HG03460 (cell line): ENCODE measurements around the gene ZNF141.
"Not testable (repeated sequence)": the region's sequence is repeated elsewhere in the genome, so short reads cannot be mapped to it uniquely, and the experiment has no call there.

Source experiments
- ATAC-seq: cut with Tn5 transposase; IDR thresholded peaks from one replicate; pipeline ENCODE4 v1.9.1; 2021; ENCODE audit not compliant: unreplicated experiment

ZNF141 gene

GRCh38 chr4:337143-337931 lies at the start of gene ZNF141:
Gene ZNF141, plus strand, starts transcription at chr4:337814. Its CDS starts 170 bp downstream, at chr4:337984.
- peak; percentile 91 for ATAC-seq

GRCh38 chr4:288891-289290 lies 48.7 kb upstream of the ZNF141 start:
- no peak for ATAC-seq

- ATAC-seq = no peak
Measured at GRCh38 chr4:294732-295131, 42.9 kb upstream of the ZNF141 start.

- ATAC-seq = no peak
Measured at GRCh38 chr4:302381-302780, 35.2 kb upstream of the ZNF141 start.

DNA sequence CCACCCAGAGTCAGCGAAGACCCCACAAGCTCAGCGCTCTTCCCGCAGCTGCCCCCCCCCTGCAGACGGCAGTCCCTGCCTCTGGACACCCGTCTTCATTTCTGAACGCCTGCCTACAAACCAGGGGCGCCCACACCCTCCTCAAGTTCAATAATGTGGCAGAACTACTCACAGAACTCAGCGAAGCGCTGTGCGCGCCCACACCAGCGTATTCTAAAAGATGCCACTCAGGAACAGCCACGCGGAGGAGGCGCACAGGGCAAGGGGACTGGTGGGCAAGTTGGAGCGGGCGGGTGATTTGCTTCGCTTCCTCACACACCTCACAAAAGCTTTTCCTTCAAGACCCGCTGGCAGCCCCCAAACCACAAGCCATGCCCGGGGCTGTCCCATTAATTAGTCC lies 33.1 kb upstream of the ZNF141 start:
- ATAC-seq = not testable (repeated sequence)

DNA sequence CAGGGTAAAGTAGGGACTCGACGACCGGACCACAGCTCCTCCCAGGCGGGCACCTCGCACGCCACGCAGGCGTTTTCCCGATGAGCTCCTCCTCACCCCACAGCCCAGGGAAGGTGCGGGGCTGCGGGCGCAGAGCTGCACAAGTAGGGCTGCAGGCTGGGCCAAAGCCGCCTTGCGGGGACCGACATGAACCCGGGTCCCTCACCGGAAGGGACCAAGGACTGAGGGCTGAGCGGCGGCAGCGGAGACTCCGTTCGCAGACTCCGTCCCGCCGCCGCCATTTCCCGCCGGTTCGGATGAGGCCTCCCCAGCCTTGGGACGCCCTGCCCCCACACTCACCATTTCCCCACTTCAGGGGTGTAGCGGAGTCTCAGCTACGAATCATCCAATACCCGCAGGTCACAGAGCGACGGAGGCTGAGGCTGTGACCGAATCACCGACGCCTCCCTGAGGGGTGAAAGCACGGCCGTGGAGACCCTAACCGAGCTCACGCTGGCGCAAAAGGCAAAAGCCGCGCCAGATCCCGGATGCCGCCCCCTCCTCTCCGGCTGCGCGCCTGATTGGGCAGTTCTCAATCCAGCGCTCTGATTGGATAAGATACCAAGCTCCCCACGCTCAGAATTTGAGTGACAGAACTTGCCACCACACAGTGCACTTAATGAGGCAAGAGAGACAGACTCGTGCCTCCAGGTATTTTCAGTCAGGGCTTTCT lies 32.5 kb upstream of the ZNF141 start, which contains the start of gene ZNF732:
ZNF732 (minus strand) TSS at position 506 of the 712 bp plus-strand sequence; CDS start at position 342, 164 bp downstream.
- no peak for ATAC-seq

GRCh38 chr4:306551-306961 lies 31.1 kb upstream of the ZNF141 start:
- peak; percentile 83 for ATAC-seq

GRCh38 chr4:309807-310206 lies 27.8 kb upstream of the ZNF141 start:
- no peak for ATAC-seq

DNA sequence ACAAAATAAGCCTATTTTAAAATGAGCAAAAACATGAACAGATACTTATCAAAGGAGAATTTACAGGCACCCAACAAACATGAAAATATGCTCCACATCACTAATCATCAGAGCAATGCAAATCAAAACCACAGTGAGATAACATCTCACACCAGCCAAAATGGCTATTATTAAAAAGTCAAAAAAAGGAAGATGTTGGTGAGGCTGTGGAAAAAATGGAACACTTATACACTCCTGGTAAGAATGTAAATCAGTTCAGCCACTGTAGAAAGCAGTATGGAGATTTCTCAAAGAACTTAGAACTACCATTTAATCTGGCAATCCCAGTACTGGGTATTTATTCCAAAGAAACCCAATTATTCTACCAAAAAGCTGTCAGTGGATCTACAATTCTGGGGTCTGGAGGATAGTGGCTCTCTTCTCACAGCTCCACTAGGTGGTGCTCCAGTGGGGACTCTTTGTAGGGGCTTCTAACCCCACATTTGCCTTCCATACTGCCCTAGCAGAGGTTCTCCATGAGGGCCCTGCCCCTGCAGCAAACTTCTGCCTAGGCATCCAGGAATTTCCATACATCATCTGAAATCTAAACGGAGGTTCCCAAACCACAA lies 23.2 kb upstream of the ZNF141 start:
- ATAC-seq = no peak

DNA sequence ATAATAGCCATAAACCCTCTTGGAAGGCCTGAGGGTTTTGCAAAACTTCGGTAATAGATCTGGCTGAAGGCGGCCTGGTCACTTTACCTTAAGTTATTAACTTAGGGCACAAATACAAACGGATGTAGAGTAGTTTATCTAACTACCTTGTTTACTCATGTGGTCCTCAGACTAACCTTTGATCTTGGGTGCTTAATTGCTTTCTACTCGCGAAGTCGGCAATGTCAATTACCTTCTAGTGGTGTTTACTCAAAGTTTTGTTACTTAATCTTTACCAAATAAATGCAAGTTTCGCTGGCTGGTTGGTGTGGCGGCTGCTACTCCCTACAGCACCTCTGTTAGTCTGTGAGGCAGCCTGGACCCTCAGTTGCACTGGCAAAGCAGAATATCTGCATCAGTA lies 8.9 kb upstream of the ZNF141 start:
- ATAC-seq = no peak

GRCh38 chr4:335515-335914 lies 2.1 kb upstream of the ZNF141 start:
- ATAC-seq = no peak

- no peak for ATAC-seq
Measured at GRCh38 chr4:336099-336892, 1.3 kb upstream of the ZNF141 start.

- peak; percentile 5 for ATAC-seq
Measured at GRCh38 chr4:336893-337142, 796 bp upstream of the ZNF141 start.

GRCh38 chr4:337932-338758 lies 531 bp downstream of the ZNF141 start:
- ATAC-seq = peak; percentile 30

GRCh38 chr4:338759-339097 lies 1.1 kb downstream of the ZNF141 start:
- ATAC-seq = no peak

GRCh38 chr4:340011-340410 lies 2.4 kb downstream of the ZNF141 start:
- no peak for ATAC-seq

- no peak for ATAC-seq
Measured at GRCh38 chr4:373062-373839, 35.6 kb downstream of the ZNF141 start.

GRCh38 chr4:374298-375160 lies 36.9 kb downstream of the ZNF141 start:
- ATAC-seq = no peak
